Stimulated activated naive B cell treated with anti-CD40 and anti-IgM and Interleukin-4, amounts not matched to agents 10 μg/mL and 1 μg/mL and 100 μg/mL, for 72 hours (primary cell): ENCODE data around the gene ICOS.
"Not testable (repeated sequence)": the region's sequence is repeated elsewhere in the genome, so short reads cannot be mapped to it uniquely, and the experiment has no call there.

Source experiments
- ATAC-seq, 2 donors: fragments of 150-1000 bp; cut with Tn5 transposase; replicated peaks; 2 replicates each; pipeline ENCODE4 v1.10.0; 2021; ENCODE audit warnings: moderate library complexity in 1 of 2
- DNase-seq: peaks from one replicate; pipeline ENCODE4 v3.0.0; 2021
- H3K27ac Mint-ChIP-seq: one replicate; pipeline ENCODE4 v1.8.0; 2022; ENCODE audit warnings: mild to moderate bottlenecking, mixed read lengths
- H3K27me3 Mint-ChIP-seq, 2 donors: one replicate each; pipeline ENCODE4 v1.8.0; 2022; ENCODE audit warnings: mixed read lengths in 2 of 2
- H3K36me3 Mint-ChIP-seq, 2 donors: one replicate each; pipeline ENCODE4 v1.8.0; 2022; ENCODE audit warnings: mixed read lengths in 2 of 2, mild to moderate bottlenecking in 1 of 2
- H3K4me1 Mint-ChIP-seq, 2 donors: one replicate each; pipeline ENCODE4 v1.8.0; 2022; ENCODE audit warnings: mixed read lengths in 2 of 2, mild to moderate bottlenecking in 1 of 2
- H3K4me3 Mint-ChIP-seq, 2 donors: one replicate each; pipeline ENCODE4 v1.8.0; 2022; ENCODE audit warnings: mild to moderate bottlenecking in 2 of 2, mixed read lengths in 2 of 2, moderate library complexity in 1 of 2
- H3K9me3 Mint-ChIP-seq, 2 donors: one replicate each; pipeline ENCODE4 v1.8.0; 2022; ENCODE audit warnings: mixed read lengths in 2 of 2, mild to moderate bottlenecking in 1 of 2

Gene ICOS

GRCh38 chr2:203972066-203972465 is 35.5 kb downstream of the ICOS start:
- Mint-ChIP-seq H3K36me3 (no peaks in the 10 kb centered on the region), H3K4me1 (no peaks in the 10 kb centered on the region), H3K27ac (no peak overlapping the region), H3K9me3 (no peaks in the 10 kb centered on the region), H3K4me3 (no peak overlapping the region), H3K27me3 (peaks cover 36 to 37% of the 10 kb centered on the region in 2 donors)
- ATAC-seq: no peak
- no peak for DNase-seq

GRCh38 chr2:203973000-203973399 is 36.4 kb downstream of the ICOS start:
- no peaks in the 10 kb centered on the region for H3K9me3 Mint-ChIP-seq
- H3K36me3 Mint-ChIP-seq: no peaks in the 10 kb centered on the region
- H3K27ac Mint-ChIP-seq: no peak overlapping the region
- no peak for DNase-seq
- H3K4me3 Mint-ChIP-seq: no peak overlapping the region
- no peaks in the 10 kb centered on the region for H3K4me1 Mint-ChIP-seq
- peaks cover 36 to 37% of the 10 kb centered on the region in 2 donors for H3K27me3 Mint-ChIP-seq
- peak; percentile 60 to 71 for ATAC-seq

- peak in 1 of 2 donors; percentile 8 for ATAC-seq
- H3K4me3 Mint-ChIP-seq: no peak overlapping the region
These were observed 37.1 kb downstream of the ICOS start for GRCh38 chr2:203973676-203974075.

GRCh38 chr2:203975912-203976311 is 39.3 kb downstream of the ICOS start:
- no peaks in the 10 kb centered on the region for H3K4me1 Mint-ChIP-seq
- peaks cover 31 to 33% of the 10 kb centered on the region in 2 donors for H3K27me3 Mint-ChIP-seq
- no peak overlapping the region for H3K4me3 Mint-ChIP-seq
- no peak overlapping the region for H3K27ac Mint-ChIP-seq
- no peaks in the 10 kb centered on the region for H3K9me3 Mint-ChIP-seq
- no peaks in the 10 kb centered on the region for H3K36me3 Mint-ChIP-seq
- no peak for DNase-seq
- no peak for ATAC-seq

More at GRCh38 chr2:203973676-203974075, 37.1 kb downstream of the ICOS start:
- Mint-ChIP-seq H3K36me3 (no peaks in the 10 kb centered on the region), H3K4me1 (no peaks in the 10 kb centered on the region), H3K9me3 (no peaks in the 10 kb centered on the region), H3K27ac (no peak overlapping the region), H3K27me3 (peaks cover 34 to 36% of the 10 kb centered on the region in 2 donors)
- DNase-seq: no peak

DNA sequence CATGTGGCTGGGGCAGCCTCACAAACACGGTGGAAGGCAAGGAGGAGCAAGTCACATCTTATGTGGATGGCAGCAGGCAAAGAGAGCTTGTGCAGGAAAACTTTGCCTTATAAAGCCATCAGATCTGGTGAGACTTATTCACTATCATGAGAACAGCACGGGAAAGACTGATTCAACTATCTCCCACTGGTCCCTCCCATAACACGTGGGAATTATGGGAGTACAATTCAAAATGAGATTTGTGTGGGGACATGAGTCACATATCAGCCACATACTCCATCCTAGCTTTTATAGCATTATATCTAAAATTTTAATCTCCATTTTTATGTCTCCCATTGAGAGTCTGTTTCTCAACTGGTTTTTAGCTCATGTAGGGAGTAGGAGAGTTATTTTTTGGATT is 45.7 kb downstream of the ICOS start:
- ATAC-seq: no peak
- Mint-ChIP-seq H3K27ac (no peak overlapping the region), H3K4me3 (no peak overlapping the region), H3K36me3 (no peaks in the 10 kb centered on the region), H3K9me3 (peaks cover 4 to 5% of the 10 kb centered on the region in 2 donors), H3K4me1 (no peaks in the 10 kb centered on the region), H3K27me3 (peaks cover 5 to 11% of the 10 kb centered on the region in 2 donors)
- DNase-seq: no peak

DNA sequence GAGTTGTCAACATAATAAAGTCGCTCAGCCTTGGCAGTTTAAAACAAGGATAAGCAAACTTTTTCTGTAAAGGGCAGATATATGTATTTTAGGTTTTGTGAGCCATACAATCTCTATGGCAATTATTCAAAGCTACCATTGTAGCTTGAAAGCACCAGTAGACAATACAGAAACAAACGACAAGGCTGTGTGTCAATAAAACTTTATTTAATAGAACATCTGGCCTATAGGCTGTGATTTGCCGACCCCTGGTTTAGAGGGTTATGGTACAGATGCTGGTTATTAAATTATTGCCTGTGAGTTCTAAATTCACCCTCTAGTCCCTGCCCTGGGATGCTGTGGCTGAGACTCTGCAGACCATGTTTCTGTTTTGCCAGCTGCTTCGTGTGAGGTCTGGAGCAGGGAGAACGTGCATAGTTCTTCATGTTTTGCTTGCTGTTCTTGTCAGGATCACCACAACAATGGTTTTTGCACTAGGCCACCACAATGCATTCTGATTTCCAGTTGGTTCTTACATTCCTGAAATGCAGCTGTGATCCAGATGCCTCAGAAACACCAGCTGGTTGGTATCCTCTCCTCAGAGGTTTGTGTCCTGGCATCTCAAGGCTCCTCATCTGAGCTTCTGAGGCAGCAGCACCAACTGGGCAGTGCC is 46.6 kb downstream of the ICOS start:
- Mint-ChIP-seq H3K9me3 (peaks cover 4 to 5% of the 10 kb centered on the region in 2 donors), H3K27me3 (peaks cover 9 to 16% of the 10 kb centered on the region in 2 donors), H3K27ac (no peak overlapping the region), H3K36me3 (no peaks in the 10 kb centered on the region), H3K4me1 (no peaks in the 10 kb centered on the region), H3K4me3 (no peak overlapping the region)
- ATAC-seq (no peak), DNase-seq (no peak)

GRCh38 chr2:203985978-203986377 is 49.4 kb downstream of the ICOS start:
- H3K9me3 Mint-ChIP-seq, H3K36me3 Mint-ChIP-seq, H3K4me1 Mint-ChIP-seq, H3K27ac Mint-ChIP-seq, DNase-seq, ATAC-seq, H3K4me3 Mint-ChIP-seq: not testable (repeated sequence)
- peaks cover 9 to 16% of the 10 kb centered on the region in 2 donors for H3K27me3 Mint-ChIP-seq

DNA sequence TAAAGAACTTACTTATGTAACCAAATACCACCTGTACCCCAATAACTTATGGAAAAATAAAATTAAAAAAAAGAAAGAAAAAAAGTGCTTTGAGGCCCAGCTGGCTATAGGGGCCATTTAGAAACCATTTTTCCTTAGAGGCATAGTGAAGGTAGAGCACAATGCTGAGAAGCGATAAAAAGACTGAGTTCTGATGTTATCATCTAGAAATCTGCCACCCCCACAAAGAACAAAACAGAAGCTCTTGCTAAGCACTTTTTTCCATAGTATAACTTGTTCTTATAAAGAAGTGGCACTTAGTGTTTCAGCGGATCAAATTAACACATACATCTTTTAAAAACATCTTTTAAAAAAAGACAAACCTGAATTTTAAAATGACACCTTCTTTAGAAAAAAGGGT is 51.4 kb downstream of the ICOS start:
- DNase-seq (no peak), ATAC-seq (no peak)
- peaks cover 4 to 5% of the 10 kb centered on the region in 2 donors for H3K27me3 Mint-ChIP-seq
- no peak overlapping the region for H3K27ac Mint-ChIP-seq
- H3K4me3 Mint-ChIP-seq: no peak overlapping the region
- H3K9me3 Mint-ChIP-seq: no peaks in the 10 kb centered on the region
- no peaks in the 10 kb centered on the region for H3K36me3 Mint-ChIP-seq
- H3K4me1 Mint-ChIP-seq: no peaks in the 10 kb centered on the region

DNA sequence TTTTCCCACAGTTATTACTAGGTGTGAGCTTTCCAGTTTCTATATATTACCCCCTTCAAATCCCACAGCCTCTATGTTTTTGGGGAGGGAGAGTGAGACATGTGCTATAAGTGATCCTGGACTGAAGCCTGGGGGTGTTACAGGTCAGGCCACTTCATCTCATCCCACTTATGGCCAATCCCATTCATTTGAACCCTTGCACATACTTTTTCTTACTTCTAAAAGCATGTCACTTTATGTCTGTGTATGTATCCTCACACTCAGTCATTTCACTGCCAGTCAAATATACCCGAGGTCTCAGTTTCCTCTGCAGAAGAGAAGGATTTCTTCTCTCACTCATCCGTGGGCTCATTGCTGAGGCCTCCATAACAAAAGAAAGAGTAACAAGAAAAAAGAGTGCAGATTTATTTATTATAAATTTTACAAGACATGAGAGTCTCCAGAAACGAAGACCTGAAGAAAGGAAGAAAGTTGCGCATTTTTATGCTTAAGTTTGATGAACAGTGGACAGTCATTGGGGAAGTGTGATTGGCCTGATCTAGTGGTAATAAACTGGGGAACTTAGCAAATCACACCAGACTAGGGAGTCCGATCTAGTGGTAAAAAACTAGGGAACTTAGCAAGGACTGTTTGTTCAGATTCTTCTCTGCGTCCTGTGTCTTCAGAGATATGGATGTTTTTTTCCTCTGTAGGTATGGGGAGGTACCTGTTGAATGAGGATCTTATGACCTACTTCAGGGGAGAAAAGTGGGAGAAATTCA is 52.1 kb downstream of the ICOS start:
- Mint-ChIP-seq H3K4me3 (no peak overlapping the region), H3K27me3 (peaks cover 4 to 5% of the 10 kb centered on the region in 2 donors)
- DNase-seq: no peak

DNA sequence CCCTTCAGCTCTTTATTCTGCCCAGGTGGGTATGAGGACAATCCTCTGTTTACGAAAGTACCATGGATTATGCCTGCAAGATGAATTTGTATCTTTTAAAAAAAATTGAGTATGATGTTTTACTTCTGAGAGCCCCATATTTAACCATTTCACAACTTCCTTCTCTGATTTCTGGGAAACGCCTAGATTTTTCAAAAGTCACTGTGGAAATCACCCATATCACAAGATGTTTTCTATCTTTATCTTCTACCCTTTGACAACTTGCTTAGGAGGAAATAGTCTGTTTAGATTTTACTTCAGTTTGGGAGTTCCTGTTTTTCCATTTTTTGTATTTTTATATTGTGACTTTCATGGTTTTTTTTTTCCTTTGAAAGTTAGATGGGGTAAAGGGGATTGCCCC is 53.0 kb downstream of the ICOS start:
- Mint-ChIP-seq H3K27me3 (peaks cover 4 to 5% of the 10 kb centered on the region in 2 donors), H3K4me3 (no peak overlapping the region), H3K4me1 (no peaks in the 10 kb centered on the region), H3K27ac (no peak overlapping the region), H3K36me3 (no peaks in the 10 kb centered on the region), H3K9me3 (no peaks in the 10 kb centered on the region)
- DNase-seq (no peak), ATAC-seq (no peak)

More for the DNA sequence above, 52.1 kb downstream of the ICOS start:
- ATAC-seq: no peak
- Mint-ChIP-seq H3K9me3 (no peaks in the 10 kb centered on the region), H3K4me1 (no peaks in the 10 kb centered on the region), H3K36me3 (no peaks in the 10 kb centered on the region), H3K27ac (no peak overlapping the region)

DNA sequence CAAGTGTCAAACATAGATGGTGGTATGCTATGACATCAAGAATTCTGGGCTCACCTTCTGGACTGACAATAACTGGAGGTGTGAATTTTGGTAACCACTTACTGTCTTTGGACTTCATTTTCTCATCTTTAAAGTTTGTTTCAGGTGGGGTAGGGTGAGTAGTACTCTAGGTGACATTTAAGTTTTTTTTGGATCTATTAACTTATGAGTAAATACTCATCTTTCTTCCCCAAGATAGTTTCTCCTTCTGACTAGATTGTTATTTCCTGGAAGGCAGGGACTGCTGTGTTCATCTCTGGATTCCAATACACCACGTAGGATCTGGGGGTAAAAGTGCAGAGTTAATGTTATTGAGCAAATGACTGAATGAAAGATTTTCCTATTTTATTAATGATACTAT is 55.9 kb downstream of the ICOS start:
- Mint-ChIP-seq H3K4me3 (no peak overlapping the region), H3K27me3 (peaks cover 2% of the 10 kb centered on the region in 2 donors), H3K36me3 (no peaks in the 10 kb centered on the region), H3K4me1 (no peaks in the 10 kb centered on the region), H3K9me3 (no peaks in the 10 kb centered on the region), H3K27ac (no peak overlapping the region)
- no peak for ATAC-seq
- no peak for DNase-seq

DNA sequence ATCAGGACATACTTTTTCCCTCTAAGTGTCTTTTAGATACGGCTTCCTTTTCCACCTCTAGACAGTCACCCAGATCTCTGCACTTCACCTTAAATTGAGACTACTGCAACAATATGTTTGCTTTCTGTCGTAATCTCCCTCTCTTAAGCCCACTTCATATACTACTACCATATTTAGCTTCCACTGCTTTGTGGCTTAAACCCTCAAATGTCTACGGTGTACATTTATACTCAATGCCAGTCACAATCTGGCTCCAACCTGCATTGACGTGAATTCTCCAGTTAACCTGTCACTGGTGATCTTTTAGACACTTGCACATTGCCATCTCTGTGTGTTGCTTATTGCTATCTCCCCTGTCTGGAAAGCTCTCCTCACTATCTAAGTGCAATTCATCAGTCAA is 56.4 kb downstream of the ICOS start:
- H3K36me3 Mint-ChIP-seq: no peaks in the 10 kb centered on the region
- DNase-seq (no peak), ATAC-seq (no peak)
- no peaks in the 10 kb centered on the region for H3K4me1 Mint-ChIP-seq
- H3K27me3 Mint-ChIP-seq: no peaks in the 10 kb centered on the region
- H3K9me3 Mint-ChIP-seq: no peaks in the 10 kb centered on the region
- no peak overlapping the region for H3K27ac Mint-ChIP-seq
- H3K4me3 Mint-ChIP-seq: no peak overlapping the region

DNA sequence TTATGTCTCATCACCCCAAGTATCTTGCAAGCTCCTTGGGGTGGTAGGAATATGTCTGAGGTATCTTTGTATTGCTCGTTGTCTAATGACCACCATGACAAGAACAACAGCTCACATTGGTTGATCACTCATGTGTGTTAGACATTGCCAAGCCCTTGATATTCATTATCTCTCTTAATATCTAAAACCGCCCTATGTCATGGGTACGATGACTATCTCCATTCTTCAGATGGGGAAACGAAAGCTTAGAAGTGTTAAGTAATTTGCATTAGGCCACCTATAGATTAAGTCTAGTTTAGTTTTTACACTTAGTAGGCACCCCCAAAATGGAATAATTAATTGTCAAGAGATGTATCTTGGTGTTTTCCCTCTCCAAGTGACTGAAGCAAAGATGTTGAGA is 57.0 kb downstream of the ICOS start:
- H3K27me3 Mint-ChIP-seq: no peaks in the 10 kb centered on the region
- H3K9me3 Mint-ChIP-seq: no peaks in the 10 kb centered on the region
- H3K4me3 Mint-ChIP-seq: no peak overlapping the region
- DNase-seq (no peak), ATAC-seq (no peak)
- H3K36me3 Mint-ChIP-seq: no peaks in the 10 kb centered on the region
- H3K27ac Mint-ChIP-seq: no peak overlapping the region
- no peaks in the 10 kb centered on the region for H3K4me1 Mint-ChIP-seq

- DNase-seq (no peak), ATAC-seq (no peak)
- Mint-ChIP-seq H3K36me3 (no peaks in the 10 kb centered on the region), H3K4me1 (no peaks in the 10 kb centered on the region), H3K27me3 (peaks cover 6 to 9% of the 10 kb centered on the region in 2 donors), H3K27ac (no peak overlapping the region), H3K4me3 (no peak overlapping the region), H3K9me3 (no peaks in the 10 kb centered on the region)
These were observed 58.2 kb downstream of the ICOS start for GRCh38 chr2:203994735-203995134.

GRCh38 chr2:203996692-203997091 is 60.1 kb downstream of the ICOS start:
- no peaks in the 10 kb centered on the region for H3K36me3 Mint-ChIP-seq
- no peaks in the 10 kb centered on the region for H3K4me1 Mint-ChIP-seq

More at GRCh38 chr2:203996692-203997091, 60.1 kb downstream of the ICOS start:
- DNase-seq (no peak), ATAC-seq (no peak)
- no peak overlapping the region for H3K27ac Mint-ChIP-seq
- H3K4me3 Mint-ChIP-seq: no peak overlapping the region
- no peaks in the 10 kb centered on the region for H3K9me3 Mint-ChIP-seq
- peaks cover 10 to 16% of the 10 kb centered on the region in 2 donors for H3K27me3 Mint-ChIP-seq
